Body of pancreas (tissue), 4 donors: ENCODE measurements around the gene SLC50A1.
A peak's percentile ranks its signal among the peaks of the same experiment; 100 is the strongest.

Experiments used
- CTCF ChIP-seq, 7 experiments: fragments of 450-650 bp in 4 of 7; fragments of 200-600 bp in 3 of 7; sonication (generic) in 3 of 7; IDR thresholded peaks; one replicate each; pipeline ENCODE4 v1.5.1; 2016 to 2019; ENCODE audit warnings: antibody characterized with exemption in 7 of 7
- POLR2A ChIP-seq, 3 donors: fragments of 450-650 bp; IDR thresholded peaks; one replicate each; pipeline ENCODE4 v1.6.1; 2016; ENCODE audit warnings: antibody characterized with exemption in 3 of 3, mild to moderate bottlenecking in 2 of 3

- no peak for TF ChIP-seq CTCF (IDR thresholded peaks at IDR 0.05)
- peak in 2 of 3 donors; percentile 30 to 39 for TF ChIP-seq POLR2A (IDR thresholded peaks at IDR 0.05)
These were observed 4.4 kb upstream of the SLC50A1 start for GRCh38 chr1:155131285-155131684.
